Measurements from ENCODE around the gene EFEMP2.

Gene EFEMP2

GRCh38 chr11:65859095-65859811 is 13.3 kb downstream of the EFEMP2 start:
- H3K4me3 ChIP-seq (ENCODE audit: low read length) = peak overlapping the region; percentile 96
- no peak for TF ChIP-seq CTCF (conservative IDR thresholded peaks at IDR 0.05; ENCODE audit: low read length)
- peak; percentile 97 for DNase-seq (ENCODE audit: low read depth)

DNA sequence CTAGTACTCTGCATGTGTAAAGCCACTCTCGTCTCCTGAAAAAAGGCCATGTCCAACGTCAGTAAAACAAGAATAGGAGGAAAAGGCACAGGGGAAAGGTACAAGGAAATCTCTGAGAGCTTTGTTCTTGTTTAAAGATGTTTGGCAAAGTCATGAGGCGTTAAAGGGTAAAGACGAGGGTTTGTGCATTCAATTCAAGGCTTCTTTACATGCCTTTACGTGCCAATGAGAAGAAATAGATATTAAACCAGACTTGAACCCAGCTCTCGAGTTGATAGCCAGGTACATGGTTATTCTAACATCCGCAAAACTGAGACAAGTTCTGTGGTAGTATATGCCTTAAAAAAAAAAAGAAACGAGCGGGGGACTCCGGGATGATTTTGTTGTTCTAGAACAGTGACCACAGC is 13.9 kb downstream of the EFEMP2 start:
- no peak for TF ChIP-seq CTCF (conservative IDR thresholded peaks at IDR 0.05; ENCODE audit: low read length)
- DNase-seq (ENCODE audit: low read depth) = no peak

DNA sequence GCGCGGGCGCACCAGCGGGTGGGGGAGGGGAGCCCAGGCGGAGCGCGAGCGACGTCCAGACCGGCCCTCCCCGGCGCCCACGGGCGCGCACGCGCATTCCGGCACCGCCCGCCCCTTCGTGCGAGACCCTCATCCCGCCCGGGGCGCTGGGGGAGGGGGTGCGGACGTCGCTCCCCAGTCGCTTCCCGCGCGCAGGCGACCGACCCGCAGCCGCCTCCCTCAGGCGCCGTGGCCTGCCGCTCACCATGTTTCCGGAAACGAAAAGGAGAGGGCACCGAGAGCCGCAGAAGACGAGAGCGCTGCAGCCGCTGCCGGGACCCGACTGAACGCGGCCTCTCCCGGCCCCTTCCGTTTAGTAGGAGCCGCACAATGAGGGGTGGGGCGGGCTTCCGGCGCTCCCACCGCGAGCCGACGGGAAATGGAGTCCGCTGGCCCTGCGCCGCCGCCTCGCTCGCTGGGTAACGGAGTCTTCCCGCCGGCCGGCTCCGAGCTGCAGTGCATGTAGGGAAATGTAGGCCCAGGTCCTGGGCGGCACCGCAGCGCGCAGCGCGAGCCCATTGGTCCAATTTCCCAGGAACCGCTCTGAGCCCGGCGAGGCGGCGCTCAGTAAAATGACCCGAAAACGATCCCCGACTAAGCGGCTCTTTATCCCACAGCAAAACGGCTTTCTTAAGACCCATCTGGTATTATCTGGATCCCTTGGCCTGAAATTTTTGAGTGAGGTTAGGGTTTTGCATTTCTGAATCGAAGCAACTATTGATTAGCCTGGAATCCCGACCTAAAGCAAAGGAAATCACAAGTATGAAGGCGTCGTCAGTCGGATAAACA is 14.5 kb downstream of the EFEMP2 start, which contains the start of gene CFL1:
Gene CFL1 (minus strand): TSS at position 328 of the 828 bp plus-strand sequence. CDS start 81 bp downstream, at position 247.
- H3K4me3 ChIP-seq (ENCODE audit: low read length) = peak within 1 kb of the TSS; percentile 96
- no peak for TF ChIP-seq CTCF (conservative IDR thresholded peaks at IDR 0.05; ENCODE audit: low read length)
- DNase-seq (ENCODE audit: low read depth) = peak; percentile 98

More for the DNA sequence above, 13.9 kb downstream of the EFEMP2 start:
- peak overlapping the region; percentile 71 for H3K4me3 ChIP-seq (ENCODE audit: low read length)

DNA sequence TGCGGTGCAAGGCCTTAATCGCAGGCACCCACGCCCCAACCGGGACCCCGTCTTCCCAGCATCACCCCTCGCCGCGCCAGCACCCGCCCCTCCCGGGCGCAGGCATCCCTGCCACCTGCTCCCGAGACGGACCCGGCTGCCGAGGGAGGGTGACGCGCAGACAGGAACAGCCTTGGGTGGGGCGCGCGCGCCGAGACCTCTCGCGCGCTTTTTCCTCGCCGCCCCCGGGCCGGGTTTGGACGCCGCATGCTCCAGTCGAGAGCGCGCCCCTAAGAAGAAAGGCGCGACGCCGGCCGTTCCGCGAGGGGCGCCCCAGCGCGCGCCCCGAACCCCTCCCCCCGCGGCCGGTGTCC is 15.1 kb downstream of the EFEMP2 start:
- peak overlapping the region; percentile 96 for H3K4me3 ChIP-seq (ENCODE audit: low read length)
- no peak for DNase-seq (ENCODE audit: low read depth)
- no peak for TF ChIP-seq CTCF (conservative IDR thresholded peaks at IDR 0.05; ENCODE audit: low read length)

DNA sequence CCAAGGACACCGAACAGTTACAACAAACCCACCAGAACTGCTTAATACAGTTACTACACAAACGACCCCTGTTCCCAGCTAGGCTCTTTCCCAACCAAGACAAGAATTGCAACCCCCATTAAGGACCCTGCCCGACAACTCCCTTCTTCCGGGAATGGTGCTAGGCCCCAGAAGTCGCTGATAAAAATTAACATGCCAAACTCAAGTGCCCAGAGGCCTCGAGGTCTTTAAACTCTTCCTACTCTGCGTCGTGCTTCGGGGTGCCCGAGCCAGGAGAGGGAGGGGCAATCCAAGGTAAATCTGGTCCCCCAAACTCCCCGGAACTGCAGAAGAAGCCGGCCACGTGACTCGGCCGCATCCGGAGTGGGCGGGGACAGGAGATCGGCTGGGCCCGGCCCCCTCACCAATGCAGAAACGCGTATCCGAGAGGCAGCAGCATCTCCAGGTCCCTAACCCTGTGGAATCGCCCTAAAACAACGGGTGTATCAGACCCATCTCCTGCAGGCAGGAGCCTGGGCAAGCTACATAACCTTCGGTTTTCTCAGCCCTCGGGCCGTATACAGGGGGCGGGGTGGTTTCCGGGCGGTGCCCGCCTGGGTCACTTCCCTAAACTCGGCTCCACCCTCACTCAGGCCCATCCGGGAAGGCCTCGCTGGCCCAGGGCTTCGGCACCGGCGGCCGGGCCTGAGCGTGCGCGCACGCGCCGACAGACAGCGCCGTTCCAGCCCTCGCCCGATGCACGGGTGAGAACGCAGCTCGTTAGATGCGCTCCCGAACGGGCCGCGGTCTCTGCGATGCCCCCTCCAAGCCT is 15.7 kb downstream of the EFEMP2 start:
- peak; percentile 57 for DNase-seq (ENCODE audit: low read depth)
- peak overlapping the region; percentile 96 for H3K4me3 ChIP-seq (ENCODE audit: low read length)
- TF ChIP-seq CTCF (conservative IDR thresholded peaks at IDR 0.05; ENCODE audit: low read length) = no peak

DNA sequence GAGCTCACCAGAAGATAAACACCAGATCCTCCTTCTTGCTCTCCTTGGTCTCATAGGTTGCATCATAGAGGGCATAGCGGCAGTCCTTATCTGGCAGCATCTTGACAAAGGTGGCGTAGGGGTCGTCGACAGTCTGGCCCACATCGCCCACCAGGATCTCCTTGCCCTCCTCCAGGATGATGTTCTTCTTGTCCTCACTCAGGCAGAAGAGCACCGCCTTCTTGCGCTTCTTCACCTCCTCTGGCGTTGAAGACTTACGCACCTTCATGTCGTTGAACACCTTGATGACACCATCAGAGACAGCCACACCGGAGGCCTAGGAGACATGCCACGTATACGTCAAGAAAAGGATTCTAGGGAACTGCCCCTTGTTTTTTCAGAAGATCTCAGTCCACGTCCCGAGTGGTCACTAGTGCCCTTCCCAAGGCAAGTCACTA is 16.7 kb downstream of the EFEMP2 start:
- no peak for TF ChIP-seq CTCF (conservative IDR thresholded peaks at IDR 0.05; ENCODE audit: low read length)
- peak overlapping the region; percentile 96 for H3K4me3 ChIP-seq (ENCODE audit: low read length)
- no peak for DNase-seq (ENCODE audit: low read depth)

Measured in AG10803 (cell line).